Chondrocyte (in vitro differentiated cells): ENCODE results near the gene GTF2H4. TPM values are rescaled to one million over a fixed set of nuclear protein-coding genes. Genes with fewer than 3 reads are reported as not detected.
A peak's percentile ranks its signal among the peaks of the same experiment; 100 is the strongest.
"Not testable (repeated sequence)": the region's sequence is repeated elsewhere in the genome, so short reads cannot be mapped to it uniquely, and the experiment has no call there.

Source experiments
- DNase-seq: peaks from one replicate; pipeline ENCODE4 v3.0.0; 2021; ENCODE audit warnings: mixed read lengths, low spot score
- H3K27ac Mint-ChIP-seq: one replicate; pipeline ENCODE4 v1.8.0; 2021; ENCODE audit warnings: mild to moderate bottlenecking, moderate library complexity, mixed read lengths; ENCODE audit not compliant: unreplicated experiment
- H3K27me3 Mint-ChIP-seq: 2 replicates; pipeline ENCODE4 v1.8.0; 2021; ENCODE audit warnings: low read depth, mixed read lengths
- H3K36me3 Mint-ChIP-seq: 2 replicates; pipeline ENCODE4 v1.8.0; 2021; ENCODE audit warnings: low read depth, mixed read lengths
- H3K4me1 Mint-ChIP-seq: 2 replicates; pipeline ENCODE4 v1.8.0; 2021; ENCODE audit warnings: low read depth, mild to moderate bottlenecking, mixed read lengths
- H3K4me3 Mint-ChIP-seq: one replicate; pipeline ENCODE4 v1.8.0; 2021; ENCODE audit warnings: mild to moderate bottlenecking, moderate library complexity, mixed read lengths; ENCODE audit not compliant: unreplicated experiment
- H3K9me3 Mint-ChIP-seq: 2 replicates; pipeline ENCODE4 v1.8.0; 2021; ENCODE audit warnings: low read depth, mixed read lengths
- total RNA-seq: library from RNA; stranded (reverse); gene quantifications from 3 replicates; pipeline ENCODE4 v1.2.1, GENCODE V29; 2021
- TF ChIP-seq, protein P1 (sequence below): fragments of 200-600 bp; sonication (generic); IDR thresholded peaks from 2 replicates; pipeline ENCODE4 v1.5.0; 2021; ENCODE audit warnings: antibody characterized with exemption, mild to moderate bottlenecking, moderate library complexity

GTF2H4 gene
- total RNA-seq, 1 donor from 2014 or later: 39.5 TPM

DNA sequence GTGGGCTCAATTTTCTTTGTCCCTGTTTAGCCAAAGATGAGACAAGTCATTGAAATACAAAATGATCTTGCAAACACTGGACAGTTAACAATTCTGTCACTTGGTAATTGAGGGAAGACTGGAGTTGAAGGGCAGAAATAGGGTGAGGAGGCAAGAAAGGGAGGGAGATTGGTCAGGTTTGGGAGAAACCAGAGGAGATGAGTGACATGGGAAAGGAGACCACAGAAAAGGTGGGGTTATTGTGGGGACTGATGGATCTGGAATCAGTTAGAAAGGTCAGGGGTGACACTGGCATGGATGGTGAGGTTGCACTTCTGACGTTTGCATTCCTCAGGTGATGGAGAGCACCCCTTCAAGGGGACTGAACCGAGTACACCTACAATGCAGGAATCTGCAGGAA is 693 bp downstream of the GTF2H4 start:
- no peak for DNase-seq
- Mint-ChIP-seq H3K4me1 (peaks cover 33% of the 10 kb centered on the region), H3K4me3 (peak overlapping the region; percentile 99), H3K27me3 (no peaks in the 10 kb centered on the region), H3K9me3 (no peaks in the 10 kb centered on the region), H3K36me3 (peaks cover 11% of the 10 kb centered on the region), H3K27ac (peak overlapping the region; percentile 95)
- TF ChIP-seq, protein P1, sequence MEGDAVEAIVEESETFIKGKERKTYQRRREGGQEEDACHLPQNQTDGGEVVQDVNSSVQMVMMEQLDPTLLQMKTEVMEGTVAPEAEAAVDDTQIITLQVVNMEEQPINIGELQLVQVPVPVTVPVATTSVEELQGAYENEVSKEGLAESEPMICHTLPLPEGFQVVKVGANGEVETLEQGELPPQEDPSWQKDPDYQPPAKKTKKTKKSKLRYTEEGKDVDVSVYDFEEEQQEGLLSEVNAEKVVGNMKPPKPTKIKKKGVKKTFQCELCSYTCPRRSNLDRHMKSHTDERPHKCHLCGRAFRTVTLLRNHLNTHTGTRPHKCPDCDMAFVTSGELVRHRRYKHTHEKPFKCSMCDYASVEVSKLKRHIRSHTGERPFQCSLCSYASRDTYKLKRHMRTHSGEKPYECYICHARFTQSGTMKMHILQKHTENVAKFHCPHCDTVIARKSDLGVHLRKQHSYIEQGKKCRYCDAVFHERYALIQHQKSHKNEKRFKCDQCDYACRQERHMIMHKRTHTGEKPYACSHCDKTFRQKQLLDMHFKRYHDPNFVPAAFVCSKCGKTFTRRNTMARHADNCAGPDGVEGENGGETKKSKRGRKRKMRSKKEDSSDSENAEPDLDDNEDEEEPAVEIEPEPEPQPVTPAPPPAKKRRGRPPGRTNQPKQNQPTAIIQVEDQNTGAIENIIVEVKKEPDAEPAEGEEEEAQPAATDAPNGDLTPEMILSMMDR: no peak

DNA sequence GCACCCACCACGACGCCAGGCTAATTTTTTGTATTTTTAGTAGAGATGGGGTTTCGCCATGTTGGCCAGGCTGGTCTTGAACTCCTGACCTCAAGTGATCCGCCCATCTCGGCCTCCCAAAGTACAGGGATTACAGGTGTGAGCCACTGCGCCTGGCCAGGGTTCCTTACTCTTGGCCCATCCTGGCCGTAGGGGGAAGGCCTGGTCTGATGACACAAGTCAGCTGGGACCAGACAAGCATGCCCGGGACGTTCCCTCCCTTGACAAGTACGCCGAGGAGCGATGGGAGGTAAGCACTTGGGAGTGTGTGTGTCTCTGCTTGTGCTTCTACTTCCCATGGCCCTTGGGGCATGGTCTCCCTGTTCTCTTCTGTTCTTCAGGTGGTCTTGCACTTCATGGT is 2.5 kb downstream of the GTF2H4 start:
- H3K27me3 Mint-ChIP-seq, H3K9me3 Mint-ChIP-seq, DNase-seq, H3K4me3 Mint-ChIP-seq: not testable (repeated sequence)
- H3K36me3 Mint-ChIP-seq: peaks cover 11% of the 10 kb centered on the region
- H3K27ac Mint-ChIP-seq: peak overlapping the region; percentile 45
- peaks cover 49% of the 10 kb centered on the region for H3K4me1 Mint-ChIP-seq

DNA sequence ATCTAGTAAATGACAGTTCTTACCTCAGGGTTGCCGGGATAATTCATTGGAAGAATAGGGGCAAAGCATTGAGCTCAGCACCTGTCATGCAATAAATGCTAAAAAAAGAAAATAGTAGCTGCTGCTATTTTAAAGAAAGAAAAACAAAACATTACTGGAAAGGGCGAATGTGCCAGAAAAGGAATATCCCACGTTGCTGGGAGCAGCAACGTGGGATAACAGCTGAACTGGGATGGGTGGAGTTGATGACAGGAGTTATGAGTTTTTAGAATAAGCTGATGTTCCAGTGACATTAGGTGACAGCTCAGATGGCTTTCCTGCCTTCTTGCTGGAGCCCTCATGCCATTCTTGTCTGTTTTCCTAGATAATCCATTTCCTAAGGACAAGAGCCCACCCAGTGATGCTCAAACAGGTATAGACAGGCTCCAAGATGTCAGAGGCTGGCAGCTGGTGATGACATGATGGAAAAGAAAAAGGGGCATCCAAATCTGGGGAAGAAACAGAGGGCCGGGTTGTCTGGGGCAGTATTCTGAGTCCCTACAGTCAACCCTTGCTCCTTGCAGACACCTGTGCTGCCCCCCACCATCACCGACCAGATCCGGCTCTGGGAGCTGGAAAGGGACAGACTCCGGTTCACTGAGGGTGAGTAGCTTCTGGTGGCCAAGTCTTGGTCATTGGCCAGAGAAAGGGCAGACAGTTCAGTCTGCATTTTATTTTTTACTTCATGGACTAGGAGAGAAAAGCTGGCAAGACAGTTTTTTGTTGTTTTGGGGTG is 4.9 kb downstream of the GTF2H4 start:
- DNase-seq: no peak
- Mint-ChIP-seq H3K4me3 (peak overlapping the region; percentile 83), H3K27ac (no peak overlapping the region), H3K36me3 (peaks cover 21% of the 10 kb centered on the region), H3K27me3 (no peaks in the 10 kb centered on the region), H3K4me1 (peaks cover 54% of the 10 kb centered on the region), H3K9me3 (no peaks in the 10 kb centered on the region)
- TF ChIP-seq, protein P1: no peak

DNA sequence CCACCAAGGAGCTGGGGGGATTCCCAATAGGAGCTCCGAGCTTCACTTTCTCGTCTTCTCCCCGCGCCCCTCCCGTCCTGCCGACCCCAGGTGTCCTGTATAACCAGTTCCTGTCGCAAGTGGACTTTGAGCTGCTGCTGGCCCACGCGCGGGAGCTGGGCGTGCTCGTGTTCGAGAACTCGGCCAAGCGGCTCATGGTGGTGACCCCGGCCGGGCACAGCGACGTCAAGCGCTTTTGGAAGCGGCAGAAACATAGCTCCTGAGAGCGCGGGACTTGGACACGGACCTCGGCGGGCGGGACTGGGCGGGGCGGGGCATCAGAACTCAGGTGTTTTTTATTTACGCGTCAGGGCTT is 5.7 kb downstream of the GTF2H4 start:
- Mint-ChIP-seq H3K4me3 (peak overlapping the region; percentile 83), H3K27me3 (no peaks in the 10 kb centered on the region), H3K4me1 (peaks cover 48% of the 10 kb centered on the region), H3K36me3 (peaks cover 19% of the 10 kb centered on the region), H3K9me3 (no peaks in the 10 kb centered on the region), H3K27ac (peak overlapping the region; percentile 82)
- DNase-seq: no peak
- TF ChIP-seq, protein P1: no peak

DNA sequence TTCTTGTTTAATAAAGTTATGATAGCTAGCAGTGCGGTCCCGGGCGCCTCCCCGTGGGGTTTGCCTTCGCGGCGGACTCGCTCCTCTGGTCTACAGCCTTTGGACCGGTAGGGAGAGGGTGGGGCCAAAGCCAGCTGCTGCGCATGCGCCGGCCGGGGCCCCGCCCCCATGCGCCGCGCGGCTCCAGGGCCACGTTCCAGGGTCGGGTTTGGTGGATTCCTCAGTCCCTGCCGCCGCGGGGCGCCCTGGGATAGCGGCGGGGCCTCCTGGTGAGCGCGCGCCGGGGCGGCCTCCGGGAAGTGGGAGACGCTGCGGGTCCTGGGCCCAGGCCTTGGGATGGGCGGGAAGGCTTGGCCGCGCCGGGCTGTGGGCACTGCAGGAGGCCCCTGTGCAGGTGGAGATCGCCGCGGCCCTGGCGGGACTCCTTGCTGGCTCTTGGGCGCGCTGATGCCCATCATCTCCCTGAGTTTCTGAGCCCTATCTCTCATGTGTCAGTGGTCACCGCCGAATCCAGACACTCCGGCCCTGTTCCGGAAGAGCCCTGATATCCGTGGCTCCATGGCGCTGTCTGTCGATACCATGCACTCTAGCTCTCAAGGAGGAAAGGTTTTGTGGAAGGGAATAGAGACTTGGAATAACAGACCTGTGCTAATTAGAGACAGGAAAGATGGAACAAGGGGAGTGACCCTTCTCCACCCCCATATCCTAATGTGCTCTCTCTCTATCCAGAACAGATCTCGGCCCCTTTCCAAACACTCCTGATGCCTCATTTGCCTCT is 6.3 kb downstream of the GTF2H4 start, which contains the start of gene VARS2:
Gene VARS2 (plus strand): TSS at position 163 of the 778 bp plus-strand sequence. CDS start 599 bp downstream, at position 762.
- Mint-ChIP-seq H3K9me3 (no peaks in the 10 kb centered on the region), H3K4me3 (peak within 1 kb of the TSS; percentile 83), H3K27ac (peak within 1 kb of the TSS; percentile 90), H3K27me3 (no peaks in the 10 kb centered on the region), H3K4me1 (peaks cover 44% of the 10 kb centered on the region), H3K36me3 (peaks cover 21% of the 10 kb centered on the region)
- TF ChIP-seq, protein P1: peak; percentile 72
- DNase-seq: no peak
